NCI-H187 treated with DMSO at 0.1 percent for 48 hours (cell line): Measurements from ENCODE around the gene ZNF432.

Source experiments
- DNase-seq: peaks from one replicate; lab custom pipeline; 2025; lab: John Stamatoyannopoulos, UW

The ZNF432 gene

GRCh38 chr19:52007806-52008557 is 40.7 kb downstream of the ZNF432 start, which contains the start of gene ZNF615:
TSS of gene ZNF615 (minus strand) at chr19:52008211. CDS start at chr19:52003711, 4,500 bp downstream.
- no peak for DNase-seq

DNA sequence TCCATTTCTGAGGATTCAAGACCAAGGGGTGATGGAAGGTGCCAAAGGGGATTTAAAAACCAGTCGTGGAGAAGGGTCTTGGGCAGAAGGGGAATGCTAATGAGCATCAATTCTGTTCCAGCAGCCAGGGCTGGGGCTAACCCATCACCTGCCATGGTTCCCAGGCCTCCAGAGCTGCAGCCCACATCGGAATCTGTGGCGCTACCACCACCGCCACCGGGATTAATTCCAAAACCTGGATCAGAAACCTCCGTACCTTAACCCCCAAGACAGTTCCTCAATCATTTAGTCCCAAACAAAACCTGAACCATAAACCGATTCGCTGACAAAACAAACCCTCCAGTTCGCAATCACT is 41.2 kb downstream of the ZNF432 start:
- DNase-seq = no peak

DNA sequence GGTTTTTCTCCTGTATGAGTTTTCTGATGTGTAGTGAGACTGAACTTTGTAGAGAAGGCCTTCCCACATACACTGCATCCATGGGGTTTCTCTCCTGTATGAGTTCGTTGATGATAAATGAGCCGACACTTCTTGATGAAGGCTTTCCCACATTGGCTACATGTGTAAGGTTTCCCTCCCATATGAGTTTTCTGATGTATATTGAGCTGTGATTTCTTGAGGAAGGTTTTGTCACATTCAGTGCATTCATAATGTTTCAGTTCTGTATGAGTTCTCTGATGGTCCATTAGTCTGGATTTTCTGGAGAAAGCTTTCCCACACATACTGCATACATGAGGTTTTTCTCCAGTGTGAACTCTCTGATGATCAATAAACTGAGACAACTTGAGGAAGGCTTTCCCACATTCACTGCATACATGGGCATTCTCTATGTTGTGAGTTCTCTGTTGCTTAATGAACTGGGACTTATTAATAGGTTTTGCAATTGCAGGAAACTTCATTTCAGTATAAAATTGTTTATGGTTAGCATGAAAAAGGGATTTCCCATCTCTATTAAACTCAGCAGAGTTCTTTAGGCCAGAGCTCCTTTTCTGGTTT is 54.5 kb downstream of the ZNF432 start:
- no peak for DNase-seq

GRCh38 chr19:51993422-51993821 is 55.2 kb downstream of the ZNF432 start:
- no peak for DNase-seq

GRCh38 chr19:51986309-51987291 is 62.0 kb downstream of the ZNF432 start, which contains the start of gene ZNF350:
TSS of gene ZNF350 (minus strand) at chr19:51986840. CDS start at chr19:51974360, 12,480 bp downstream.
- peak; percentile 71 for DNase-seq

DNA sequence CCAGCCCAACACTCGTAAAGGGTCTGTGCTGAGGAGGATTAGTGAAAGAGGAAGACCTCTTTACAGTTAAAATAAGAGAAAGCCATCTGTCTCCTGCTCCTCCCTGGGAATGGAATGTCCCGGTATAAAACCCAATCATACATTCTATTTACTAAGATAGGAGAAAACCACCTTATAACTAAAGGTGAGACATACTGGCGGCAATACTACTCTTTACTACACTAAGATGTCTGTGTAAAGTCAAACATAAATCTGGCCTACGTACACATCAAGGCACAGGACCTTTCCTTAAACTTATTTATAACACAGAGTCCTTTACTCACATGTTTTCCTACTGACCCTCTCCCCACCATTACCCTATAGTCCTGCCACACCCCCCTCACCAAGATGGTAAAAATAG is 65.3 kb downstream of the ZNF432 start:
- DNase-seq = no peak
